ENCODE results near the gene RENBP. TPM values are rescaled to one million over a fixed set of nuclear protein-coding genes. Genes with fewer than 3 reads are reported as not detected.

The RENBP gene
- total and polyA plus RNA-seq, 2 of the 13 experiments (the other 11 are each of a cell fraction or from before 2014, with no cell fraction given) = 1.4 to 2.6 TPM

DNA sequence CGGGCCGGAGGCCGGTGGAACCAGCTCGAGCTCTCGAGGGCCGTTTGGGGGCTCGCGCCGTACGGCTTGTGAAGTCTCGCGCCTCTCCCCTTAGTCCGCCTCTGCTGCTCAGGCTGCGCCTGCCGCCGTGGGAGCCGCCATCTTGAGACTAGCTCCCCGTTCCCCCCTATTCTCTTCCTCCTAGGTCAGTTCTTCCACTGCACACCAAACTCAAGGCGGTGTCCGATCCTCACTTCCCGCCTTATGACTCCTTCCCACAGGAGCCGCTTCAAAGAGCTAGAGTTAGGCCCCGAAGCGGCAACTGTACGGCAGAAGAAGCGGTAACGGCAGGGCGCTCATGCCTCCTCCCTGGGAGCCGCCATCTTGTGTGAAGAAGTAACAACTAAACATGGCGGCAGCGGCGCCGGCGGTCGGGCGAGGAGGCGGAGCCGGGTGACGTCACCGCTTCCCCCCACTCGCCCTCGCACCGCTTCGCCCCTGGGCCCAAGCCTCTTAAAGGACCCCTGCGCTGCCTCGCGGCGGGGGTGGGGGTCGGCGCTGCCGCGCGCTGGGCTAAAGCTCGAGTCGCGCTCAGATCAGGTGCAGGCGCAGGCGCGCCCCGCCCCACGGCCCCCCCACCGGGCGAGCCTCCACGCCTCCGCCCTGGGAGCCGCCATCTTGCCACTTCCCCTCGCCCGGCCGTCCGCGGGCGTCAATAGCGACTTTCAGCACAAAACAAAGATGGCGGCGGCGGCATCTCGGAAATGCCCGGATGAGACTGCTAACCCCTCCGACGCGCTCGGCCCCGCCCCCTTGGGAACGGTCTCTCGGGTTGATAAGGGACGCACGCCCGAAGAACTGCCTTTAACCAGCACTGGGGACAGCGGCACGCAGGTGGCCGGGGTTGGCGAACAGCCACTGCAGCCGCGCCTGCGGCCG, 27.3 kb upstream of the RENBP start, which contains the start of gene HCFC1:
Gene HCFC1, minus strand, starts transcription at position 369 of the 918 bp plus-strand sequence. CDS start 978 bp downstream, outside the sequence.
- ATAC-seq (peak; percentile 37), DNase-seq (ENCODE audit: low spot score) (peak; percentile 75), FAIRE-seq (peak; percentile 78)
- H2AFZ ChIP-seq (ENCODE audit: low read length) = no peak within 1 kb of the TSS
- peaks cover 50% of the 10 kb centered on the region for H3K79me2 ChIP-seq (ENCODE audit: insufficient read depth, low read length)
- H3K4me3 ChIP-seq (replicated peaks in 1 of 3; ENCODE audit: insufficient read depth in 1 of 3, low read depth in 2 of 3, low read length in 3 of 3) = peak within 1 kb of the TSS; percentile 85 to 90 (median 89)
- peak within 1 kb of the TSS; percentile 80 for H3K4me2 ChIP-seq (ENCODE audit: low read depth, low read length)
- ChIA-PET CTCF (ENCODE audit: low intra/inter-chr PET ratio, low total read pairs) (no interaction called here), POLR2A (interaction anchor here (1.0 to 6.3 kb wide), 6 partner anchors 25 to 48 kb away, joined by 3 to 54 read pairs (median 9); partner anchors contain the start of gene NAA10)
- in situ Hi-C loops (cut with HindIII; ENCODE audit: extremely low pct_ligation_motif_present, low pct_unique_long_range_greater_than_20kb) = loop anchor here (5.0 kb wide), 1 partner anchor 41 kb away; no protein-coding TSS in a partner anchor
- H3K27me3 ChIP-seq (ENCODE audit: control insufficient read depth in 1 of 2, insufficient read depth in 2 of 2, low read length in 2 of 2) = no peaks in the 10 kb centered on the region; a peak in 1 of 5 replicates
- H3K9me3 ChIP-seq (ENCODE audit: low read length) = no peaks in the 10 kb centered on the region
- no TSS peak for BruUV-seq (replicated peaks)
- H3K4me1 ChIP-seq (ENCODE audit: insufficient read depth, low read length) = peaks cover 54% of the 10 kb centered on the region
- peak within 1 kb of the TSS; percentile 100 for H3K27ac ChIP-seq (ENCODE audit: extremely low read length, insufficient read depth, low read length)
- peaks cover 0 to 11% of the 10 kb centered on the region in 2 experiments; a peak in 2 of 5 replicates for H3K36me3 ChIP-seq (replicated peaks in 1 of 2; ENCODE audit: control insufficient read depth in 1 of 2, insufficient read depth in 2 of 2, low read length in 2 of 2)
- peak within 1 kb of the TSS; percentile 100 for H3K9ac ChIP-seq (ENCODE audit: insufficient read depth, low read depth, low read length)
- WGBS (ENCODE audit: low lambda C conversion rate) = no CpG with 5 or more reads among the region's 96 CpGs
- H4K20me1 ChIP-seq (ENCODE audit: insufficient read depth, low read length) = peaks cover 29% of the 10 kb centered on the region
- intact Hi-C loops (cut with micrococcal nuclease; ENCODE audit: unreplicated experiment) = loop anchor here (2.0 kb wide), 1 partner anchor 41 kb away; no protein-coding TSS in a partner anchor
- TF ChIP-seq ZNF773 (CRISPR knock-in tag; IDR thresholded peaks at IDR 0.05; ENCODE audit: borderline replicate concordance) (no peak), ZNF629 (CRISPR knock-in tag; conservative IDR thresholded peaks at IDR 0.05) (no peak), ZNF670 (CRISPR knock-in tag; IDR thresholded peaks at IDR 0.05; ENCODE audit: borderline replicate concordance) (no peak), PHF8 (CRISPR knock-in tag; IDR thresholded peaks at IDR 0.05) (peak; percentile 44), ZNF747 (CRISPR knock-in tag; IDR thresholded peaks at IDR 0.05; ENCODE audit: borderline replicate concordance) (no peak), SALL1 (CRISPR knock-in tag; IDR thresholded peaks at IDR 0.05) (no peak; the same call in 1 of the 2 replicates), ZNF776 (CRISPR knock-in tag; IDR thresholded peaks at IDR 0.05) (no peak), STAT5B (CRISPR knock-in tag; IDR thresholded peaks at IDR 0.05) (no peak), ZNF766 (CRISPR knock-in tag; IDR thresholded peaks at IDR 0.05; ENCODE audit: borderline replicate concordance) (peak; percentile 54; the same call in 1 of the 2 replicates), BORCS8-MEF2B (CRISPR knock-in tag; IDR thresholded peaks at IDR 0.05) (no peak), KDM6A (CRISPR knock-in tag; IDR thresholded peaks at IDR 0.05; ENCODE audit: low read depth) (no peak), MAFG (CRISPR knock-in tag; IDR thresholded peaks at IDR 0.05) (no peak)
- TF ChIP-seq, protein P1, sequence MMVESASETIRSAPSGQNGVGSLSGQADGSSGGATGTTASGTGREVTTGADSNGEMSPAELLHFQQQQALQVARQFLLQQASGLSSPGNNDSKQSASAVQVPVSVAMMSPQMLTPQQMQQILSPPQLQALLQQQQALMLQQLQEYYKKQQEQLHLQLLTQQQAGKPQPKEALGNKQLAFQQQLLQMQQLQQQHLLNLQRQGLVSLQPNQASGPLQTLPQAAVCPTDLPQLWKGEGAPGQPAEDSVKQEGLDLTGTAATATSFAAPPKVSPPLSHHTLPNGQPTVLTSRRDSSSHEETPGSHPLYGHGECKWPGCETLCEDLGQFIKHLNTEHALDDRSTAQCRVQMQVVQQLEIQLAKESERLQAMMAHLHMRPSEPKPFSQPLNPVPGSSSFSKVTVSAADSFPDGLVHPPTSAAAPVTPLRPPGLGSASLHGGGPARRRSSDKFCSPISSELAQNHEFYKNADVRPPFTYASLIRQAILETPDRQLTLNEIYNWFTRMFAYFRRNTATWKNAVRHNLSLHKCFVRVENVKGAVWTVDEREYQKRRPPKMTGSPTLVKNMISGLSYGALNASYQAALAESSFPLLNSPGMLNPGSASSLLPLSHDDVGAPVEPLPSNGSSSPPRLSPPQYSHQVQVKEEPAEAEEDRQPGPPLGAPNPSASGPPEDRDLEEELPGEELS (CRISPR knock-in tag; IDR thresholded peaks at IDR 0.05) = no peak
- TF ChIP-seq, protein P2, sequence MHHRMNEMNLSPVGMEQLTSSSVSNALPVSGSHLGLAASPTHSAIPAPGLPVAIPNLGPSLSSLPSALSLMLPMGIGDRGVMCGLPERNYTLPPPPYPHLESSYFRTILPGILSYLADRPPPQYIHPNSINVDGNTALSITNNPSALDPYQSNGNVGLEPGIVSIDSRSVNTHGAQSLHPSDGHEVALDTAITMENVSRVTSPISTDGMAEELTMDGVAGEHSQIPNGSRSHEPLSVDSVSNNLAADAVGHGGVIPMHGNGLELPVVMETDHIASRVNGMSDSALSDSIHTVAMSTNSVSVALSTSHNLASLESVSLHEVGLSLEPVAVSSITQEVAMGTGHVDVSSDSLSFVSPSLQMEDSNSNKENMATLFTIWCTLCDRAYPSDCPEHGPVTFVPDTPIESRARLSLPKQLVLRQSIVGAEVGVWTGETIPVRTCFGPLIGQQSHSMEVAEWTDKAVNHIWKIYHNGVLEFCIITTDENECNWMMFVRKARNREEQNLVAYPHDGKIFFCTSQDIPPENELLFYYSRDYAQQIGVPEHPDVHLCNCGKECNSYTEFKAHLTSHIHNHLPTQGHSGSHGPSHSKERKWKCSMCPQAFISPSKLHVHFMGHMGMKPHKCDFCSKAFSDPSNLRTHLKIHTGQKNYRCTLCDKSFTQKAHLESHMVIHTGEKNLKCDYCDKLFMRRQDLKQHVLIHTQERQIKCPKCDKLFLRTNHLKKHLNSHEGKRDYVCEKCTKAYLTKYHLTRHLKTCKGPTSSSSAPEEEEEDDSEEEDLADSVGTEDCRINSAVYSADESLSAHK (CRISPR knock-in tag; IDR thresholded peaks at IDR 0.05; ENCODE audit: borderline replicate concordance) = no peak
- TF ChIP-seq, protein P3, sequence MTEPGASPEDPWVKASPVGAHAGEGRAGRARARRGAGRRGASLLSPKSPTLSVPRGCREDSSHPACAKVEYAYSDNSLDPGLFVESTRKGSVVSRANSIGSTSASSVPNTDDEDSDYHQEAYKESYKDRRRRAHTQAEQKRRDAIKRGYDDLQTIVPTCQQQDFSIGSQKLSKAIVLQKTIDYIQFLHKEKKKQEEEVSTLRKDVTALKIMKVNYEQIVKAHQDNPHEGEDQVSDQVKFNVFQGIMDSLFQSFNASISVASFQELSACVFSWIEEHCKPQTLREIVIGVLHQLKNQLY (CRISPR knock-in tag; IDR thresholded peaks at IDR 0.05) = no peak
- TF ChIP-seq, protein P4, sequence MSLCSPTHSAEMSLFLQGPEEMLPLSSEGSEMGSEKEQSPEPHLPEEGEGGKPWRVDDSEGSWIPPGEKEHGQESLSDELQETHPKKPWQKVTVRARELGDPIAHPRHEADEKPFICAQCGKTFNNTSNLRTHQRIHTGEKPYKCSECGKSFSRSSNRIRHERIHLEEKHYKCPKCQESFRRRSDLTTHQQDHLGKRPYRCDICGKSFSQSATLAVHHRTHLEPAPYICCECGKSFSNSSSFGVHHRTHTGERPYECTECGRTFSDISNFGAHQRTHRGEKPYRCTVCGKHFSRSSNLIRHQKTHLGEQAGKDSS (CRISPR knock-in tag; IDR thresholded peaks at IDR 0.05; ENCODE audit: borderline replicate concordance, low read depth) = no peak
- TF ChIP-seq, protein P5, sequence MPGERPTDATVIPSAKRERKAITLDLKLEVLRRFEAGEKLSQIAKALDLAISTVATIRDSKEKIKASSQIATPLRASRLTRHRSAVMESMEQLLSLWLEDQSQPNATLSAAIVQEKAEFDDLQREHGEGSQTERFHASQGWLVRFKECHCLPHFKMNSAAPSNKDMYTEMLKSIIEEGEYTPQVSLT (CRISPR knock-in tag; IDR thresholded peaks at IDR 0.05; ENCODE audit: borderline replicate concordance, low read depth) = no peak

Measured in HepG2 (cell line).